Upper lobe of left lung (tissue), 6 donors: Measurements from ENCODE around the gene BTC. TPM values are rescaled to one million over a fixed set of nuclear protein-coding genes. Genes with fewer than 3 reads are reported as not detected.

Experiments used
- ATAC-seq, 2 donors: fragments of 200-7000 bp; cut with Tn5 transposase; one replicate each; pipeline ENCODE4 v1.9.1; 2022; ENCODE audit warnings: mild to moderate bottlenecking in 2 of 2, moderate library complexity in 2 of 2; ENCODE audit not compliant: low FRiP score in 2 of 2
- DNase-seq, 2 donors: peaks; one replicate each; pipeline ENCODE4 v3.0.0-alpha.2; 2019 to 2020
- H3K27ac ChIP-seq, 4 donors: fragments of 200-600 bp; sonication (generic); one replicate each; pipeline ENCODE4 v1.5.1; 2016 to 2019
- H3K27me3 ChIP-seq, 4 donors: fragments of 200-600 bp; sonication (generic); one replicate each; pipeline ENCODE4 v1.5.1; 2017 to 2019
- H3K36me3 ChIP-seq, 4 donors: fragments of 200-600 bp; sonication (generic); one replicate each; pipeline ENCODE4 v1.5.1; 2016 to 2019
- H3K4me1 ChIP-seq, 4 donors: fragments of 200-600 bp; sonication (generic); one replicate each; pipeline ENCODE4 v1.5.1; 2018 to 2019
- H3K4me3 ChIP-seq, 4 donors: fragments of 200-600 bp; sonication (generic); one replicate each; pipeline ENCODE4 v1.5.1; 2017 to 2019; ENCODE audit warnings: mild to moderate bottlenecking in 2 of 4, moderate library complexity in 1 of 4
- H3K9me3 ChIP-seq, 4 donors: fragments of 200-600 bp; sonication (generic); one replicate each; pipeline ENCODE4 v1.5.1; 2018 to 2019
- CTCF ChIP-seq, 6 experiments: fragments of 450-650 bp in 4 of 6; fragments of 200-600 bp in 2 of 6; sonication (generic) in 2 of 6; IDR thresholded peaks; one replicate each; pipeline ENCODE4 v1.5.1; 2016 to 2019; ENCODE audit warnings: antibody characterized with exemption in 6 of 6
- EP300 ChIP-seq, 4 donors: sonication (generic); formaldehyde crosslinking; IDR thresholded peaks; one replicate each; pipeline ENCODE4 v1.5.1; 2017; ENCODE audit warnings: antibody characterized with exemption in 4 of 4, control low read depth in 2 of 4
- POLR2A ChIP-seq, 4 donors: fragments of 450-650 bp; IDR thresholded peaks; one replicate each; pipeline ENCODE4 v1.5.1; 2016 to 2017; ENCODE audit warnings: antibody characterized with exemption in 4 of 4, mild to moderate bottlenecking in 2 of 4
- POLR2AphosphoS5 ChIP-seq, 2 donors: sonication (generic); formaldehyde crosslinking; IDR thresholded peaks; one replicate each; pipeline ENCODE4 v1.5.1; 2017; ENCODE audit warnings: antibody characterized with exemption in 2 of 2
- WGBS, 2 donors: methylation state at CpG; one replicate each; pipeline ENCODE4 v1.1.5; 2017 to 2018; 5-methylcytosine and 5-hydroxymethylcytosine counted together
- total RNA-seq, 6 donors: library from RNA; depleted of rRNA in 4 of 6; stranded (reverse); fragments of >200 nt in 4 of 6; gene quantifications; one replicate each; pipeline versions ENCODE4 v1.1.0 to v1.2.1, GENCODE V29; 2016 to 2021
- donor health status: DM: no; HTN: no; CAD: no; lungs with moderate emphysema.
- donor health status: DM: no; HTN: yes; CAD: no; lungs with severe emphysema.

BTC gene
- total RNA-seq, 6 donors from 2014 or later: 1.6 to 8.1 (median 5.9) TPM

GRCh38 chr4:74800310-74800709, 6.0 kb upstream of the BTC start:
- H3K9me3 ChIP-seq: no peaks in the 10 kb centered on the region
- H3K4me1 ChIP-seq: no peaks in the 10 kb centered on the region
- DNase-seq (no peak), ATAC-seq (no peak)
- no peaks in the 10 kb centered on the region for H3K27me3 ChIP-seq
- H3K36me3 ChIP-seq: no peaks in the 10 kb centered on the region
- no peak overlapping the region for H3K4me3 ChIP-seq
- H3K27ac ChIP-seq: no peak overlapping the region
- TF ChIP-seq EP300 (IDR thresholded peaks at IDR 0.05) (no peak), CTCF (IDR thresholded peaks at IDR 0.05) (no peak), POLR2AphosphoS5 (IDR thresholded peaks at IDR 0.05) (no peak), POLR2A (IDR thresholded peaks at IDR 0.05) (no peak)
- WGBS, 2 donors: 69 to 87% methylated on average over 3 of the region's 3 CpGs

- peaks cover 0 to 15% (median 0%) of the 10 kb centered on the region in 4 donors for H3K4me1 ChIP-seq
- 54 to 66% methylated on average over 4 of the region's 4 CpGs for WGBS, 2 donors
- ATAC-seq (no peak), DNase-seq (no peak)
- H3K36me3 ChIP-seq: no peaks in the 10 kb centered on the region
- TF ChIP-seq POLR2A (IDR thresholded peaks at IDR 0.05) (no peak), EP300 (IDR thresholded peaks at IDR 0.05) (no peak), CTCF (IDR thresholded peaks at IDR 0.05) (no peak), POLR2AphosphoS5 (IDR thresholded peaks at IDR 0.05) (no peak)
- H3K27ac ChIP-seq: no peak overlapping the region
- no peaks in the 10 kb centered on the region for H3K27me3 ChIP-seq
- no peak overlapping the region for H3K4me3 ChIP-seq
- H3K9me3 ChIP-seq: no peaks in the 10 kb centered on the region
Observed at GRCh38 chr4:74796631-74797030, 2.3 kb upstream of the BTC start.

- no peaks in the 10 kb centered on the region for H3K36me3 ChIP-seq
- no peaks in the 10 kb centered on the region for H3K9me3 ChIP-seq
- H3K4me1 ChIP-seq: peaks cover 0 to 15% (median 0%) of the 10 kb centered on the region in 4 donors
- 1 to 3% methylated on average over 14 to 30 of the region's 42 CpGs for WGBS, 2 donors
- peak in 3 of 6 experiments; percentile 9 to 40 (median 11) for TF ChIP-seq CTCF (IDR thresholded peaks at IDR 0.05)
- peak in 2 of 4 donors; percentile 18 to 46 for TF ChIP-seq POLR2A (IDR thresholded peaks at IDR 0.05)
- no peak for TF ChIP-seq EP300 (IDR thresholded peaks at IDR 0.05)
- TF ChIP-seq POLR2AphosphoS5 (IDR thresholded peaks at IDR 0.05): peak in 1 of 2 donors; percentile 21
- DNase-seq: peak; percentile 79 to 91
- peak; percentile 80 to 90 for ATAC-seq
- H3K27me3 ChIP-seq: no peaks in the 10 kb centered on the region
- H3K27ac ChIP-seq: peak overlapping the region; percentile 75 to 93 (median 80)
- peak overlapping the region; percentile 12 to 65 (median 56) for H3K4me3 ChIP-seq
Observed at GRCh38 chr4:74793757-74794381, 454 bp downstream of the BTC start.

GRCh38 chr4:74790652-74791051, 3.7 kb downstream of the BTC start:
- DNase-seq (no peak), ATAC-seq (no peak)
- Histone ChIP-seq H3K36me3 (no peaks in the 10 kb centered on the region), H3K4me1 (peaks cover 0 to 15% (median 0%) of the 10 kb centered on the region in 4 donors), H3K9me3 (peaks cover 0 to 2% (median 0%) of the 10 kb centered on the region in 4 donors), H3K27ac (no peak overlapping the region), H3K4me3 (no peak overlapping the region), H3K27me3 (no peaks in the 10 kb centered on the region)
- TF ChIP-seq POLR2A (IDR thresholded peaks at IDR 0.05): no peak
- no peak for TF ChIP-seq POLR2AphosphoS5 (IDR thresholded peaks at IDR 0.05)
- TF ChIP-seq CTCF (IDR thresholded peaks at IDR 0.05): no peak
- TF ChIP-seq EP300 (IDR thresholded peaks at IDR 0.05): no peak
- 82 to 84% methylated on average over 2 of the region's 2 CpGs for WGBS, 2 donors

- no peak for DNase-seq
- Histone ChIP-seq H3K4me1 (peaks cover 0 to 12% (median 0%) of the 10 kb centered on the region in 4 donors), H3K27ac (no peak overlapping the region), H3K4me3 (no peak overlapping the region), H3K27me3 (no peaks in the 10 kb centered on the region), H3K9me3 (peaks cover 0 to 2% (median 0%) of the 10 kb centered on the region in 4 donors), H3K36me3 (no peaks in the 10 kb centered on the region)
- 81 to 92% methylated on average over 1 of the region's 1 CpG for WGBS, 2 donors
- TF ChIP-seq CTCF (IDR thresholded peaks at IDR 0.05) (no peak), POLR2AphosphoS5 (IDR thresholded peaks at IDR 0.05) (no peak), EP300 (IDR thresholded peaks at IDR 0.05) (no peak), POLR2A (IDR thresholded peaks at IDR 0.05) (no peak)
- no peak for ATAC-seq
Observed at GRCh38 chr4:74789518-74789917, 4.8 kb downstream of the BTC start.
